D341Med (cell line): ENCODE measurements around the gene DNAJC18.

Source experiments
- DNase-seq: peaks from one replicate; pipeline ENCODE4 v3.0.0; 2012; ENCODE audit warnings: low spot score

DNAJC18 gene

DNA sequence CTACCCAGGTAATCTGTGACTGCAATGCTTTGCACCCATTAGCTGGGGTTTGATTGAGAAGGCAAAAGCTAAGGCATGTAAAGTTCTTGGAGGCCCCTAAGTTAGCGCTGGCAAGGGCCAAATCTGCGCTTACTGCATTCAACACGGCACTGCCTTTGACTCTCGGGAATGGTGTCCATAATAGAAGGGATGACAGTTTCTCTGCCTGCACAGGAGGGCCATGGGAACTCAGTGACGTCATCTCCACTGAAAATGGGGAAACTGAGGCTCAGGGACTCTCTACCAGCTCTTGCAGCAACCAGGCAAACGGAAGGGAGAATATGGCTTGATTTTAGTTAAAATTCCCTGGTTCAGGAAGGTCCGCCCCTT, 35.9 kb downstream of the DNAJC18 start:
- DNase-seq: no peak

DNA sequence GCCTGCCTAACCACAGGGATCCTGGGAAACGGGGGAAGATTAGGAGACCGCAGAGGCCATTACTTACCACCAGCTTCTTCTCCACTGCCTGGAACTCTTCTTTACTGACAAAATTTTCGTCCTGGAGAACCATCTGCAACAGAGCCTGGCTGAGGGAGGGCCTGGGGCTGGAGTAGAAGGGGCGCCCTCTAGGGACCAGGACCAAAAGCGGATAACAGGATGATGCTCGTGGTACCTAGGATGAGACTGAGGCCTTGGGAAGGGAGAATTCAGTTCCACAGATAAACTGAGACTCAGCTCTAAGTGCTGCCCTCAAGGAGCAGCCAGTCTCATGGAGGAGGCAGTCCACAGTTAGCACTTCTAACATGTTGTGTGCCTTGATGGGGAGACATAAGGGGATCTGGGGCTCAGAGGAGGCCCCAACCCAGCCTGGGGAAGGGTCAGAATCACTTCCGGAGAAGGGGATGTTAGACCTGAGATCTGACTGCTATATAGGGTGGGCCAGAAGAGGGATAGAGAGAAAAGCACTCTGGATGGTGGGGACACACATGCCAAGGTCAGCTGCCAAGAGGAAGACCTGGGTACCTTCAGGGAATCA, 36.7 kb downstream of the DNAJC18 start:
- DNase-seq: peak; percentile 68

DNA sequence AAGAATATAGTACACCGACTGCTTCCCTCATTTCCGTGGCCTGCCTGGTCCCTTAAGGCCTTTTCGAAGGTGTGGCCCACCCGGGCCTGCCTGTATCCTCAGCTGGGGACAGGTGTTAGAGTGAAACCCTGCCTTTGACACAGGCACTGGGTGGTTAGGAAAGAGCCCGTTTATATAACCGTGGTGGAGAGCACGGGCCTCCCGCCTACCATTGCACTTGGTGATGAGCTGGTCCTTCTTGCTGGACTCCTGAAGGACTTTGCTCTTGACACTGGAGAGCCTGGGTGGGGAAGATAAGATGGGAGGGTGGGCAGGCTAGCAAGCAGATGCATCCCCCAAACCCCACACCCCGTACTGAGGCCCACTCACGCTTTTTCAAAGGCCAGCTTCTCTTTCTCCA, 37.8 kb downstream of the DNAJC18 start:
- DNase-seq: no peak

DNA sequence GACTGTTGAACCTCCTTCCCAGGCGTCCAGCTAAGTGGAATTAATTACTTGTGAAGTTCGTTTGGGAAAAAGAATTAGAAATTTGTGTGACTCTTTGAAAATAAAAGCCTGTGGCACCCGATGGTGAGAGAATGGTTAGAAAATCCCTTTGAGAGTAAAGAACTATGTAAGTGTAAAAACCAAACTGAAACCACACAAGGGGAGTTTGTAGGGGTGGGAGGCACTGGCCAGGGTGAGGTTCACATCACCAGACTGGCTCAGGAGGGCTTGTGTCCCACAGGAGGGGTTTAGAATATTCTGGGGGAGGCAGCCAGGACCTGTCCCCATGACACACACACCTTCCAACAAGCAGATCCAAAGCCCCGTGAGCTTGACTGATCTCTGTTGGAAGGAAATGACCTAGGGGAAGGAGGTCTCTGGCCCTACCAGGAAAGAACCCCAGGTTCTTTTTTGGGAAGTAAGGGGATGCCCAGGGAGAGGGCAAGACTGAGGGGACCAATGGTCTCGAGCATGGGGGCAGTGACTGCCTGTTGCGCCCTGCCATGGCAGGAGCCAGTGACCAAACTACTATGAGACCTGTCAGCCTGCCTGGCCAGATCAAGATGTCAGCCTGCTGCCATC, 39.7 kb downstream of the DNAJC18 start:
- no peak for DNase-seq

DNA sequence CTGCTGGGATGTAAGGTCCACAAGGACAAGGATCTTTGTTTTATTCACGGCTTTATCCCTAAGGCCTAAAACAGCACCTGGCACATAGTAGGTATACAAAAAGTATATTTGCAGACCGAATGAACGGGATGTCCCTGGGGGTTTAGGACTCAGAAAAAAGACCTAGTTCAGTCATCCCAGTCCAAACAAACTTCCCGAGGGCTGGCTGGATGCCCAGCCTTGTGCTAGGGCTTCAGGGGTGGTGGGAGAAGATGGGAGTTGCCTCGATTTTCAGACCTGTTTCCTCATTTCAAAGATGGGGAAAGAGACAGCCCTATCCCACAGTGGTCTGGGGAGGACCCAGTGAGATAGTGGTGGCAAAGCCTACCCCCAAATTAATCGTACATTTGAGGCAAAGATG, 41.4 kb downstream of the DNAJC18 start:
- DNase-seq: no peak

DNA sequence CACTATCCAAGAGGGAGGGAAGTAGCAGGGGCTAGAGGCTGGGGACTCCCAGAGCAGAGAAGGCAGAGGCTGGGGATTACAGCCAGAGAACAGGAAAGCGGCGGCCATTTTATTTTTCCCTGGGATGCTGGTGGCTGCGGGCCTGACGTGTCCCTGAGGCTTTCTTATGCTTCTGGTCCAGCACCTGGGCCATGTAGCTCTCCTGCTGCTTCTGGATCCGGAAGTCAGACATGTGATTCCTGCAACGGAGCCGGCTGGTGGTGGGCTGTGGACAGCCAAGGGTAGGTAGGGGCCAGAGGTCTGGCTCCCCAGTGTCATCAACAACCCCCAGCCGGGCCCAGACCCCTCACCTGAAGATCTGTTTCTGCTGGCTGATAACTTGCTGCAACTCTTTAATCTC, 42.6 kb downstream of the DNAJC18 start:
- DNase-seq: no peak

DNA sequence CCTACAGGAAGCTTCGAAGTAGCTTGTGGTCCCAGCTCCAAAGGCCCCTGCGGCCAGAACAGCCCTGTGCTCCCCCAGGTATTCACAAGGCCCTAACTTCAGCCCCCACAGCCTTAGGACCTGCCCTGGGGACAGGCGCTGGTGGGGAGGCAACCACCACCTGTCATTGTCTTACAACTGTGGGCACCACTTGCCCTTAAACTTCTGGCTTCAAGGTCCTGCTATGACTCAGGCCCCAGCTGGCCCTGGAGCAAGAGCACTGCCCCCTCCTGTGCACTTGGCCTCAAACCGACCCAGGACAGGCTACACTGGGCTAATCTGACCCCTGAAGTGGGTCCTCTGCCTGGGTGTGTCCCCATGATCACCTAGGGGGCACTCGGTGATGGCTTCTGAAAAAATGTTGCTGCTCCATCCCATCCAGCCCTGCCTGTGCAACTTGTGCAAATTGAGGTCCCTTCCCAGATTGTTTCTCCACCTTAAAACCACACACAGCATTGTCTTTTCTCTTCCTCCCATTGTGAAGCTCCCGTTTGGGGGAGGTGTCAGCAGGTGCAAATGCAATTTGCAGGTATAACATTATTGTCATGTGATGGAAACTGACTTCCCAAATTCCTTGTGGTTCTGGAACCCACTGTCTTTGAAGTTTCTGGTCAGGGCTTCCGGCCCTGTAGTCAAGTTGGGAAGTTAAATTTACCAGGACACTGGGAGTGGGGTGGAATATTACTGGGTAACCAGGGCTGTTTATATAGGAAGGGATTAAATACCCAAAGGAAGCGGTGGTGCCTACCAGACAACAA, 43.3 kb downstream of the DNAJC18 start:
- no peak for DNase-seq

DNA sequence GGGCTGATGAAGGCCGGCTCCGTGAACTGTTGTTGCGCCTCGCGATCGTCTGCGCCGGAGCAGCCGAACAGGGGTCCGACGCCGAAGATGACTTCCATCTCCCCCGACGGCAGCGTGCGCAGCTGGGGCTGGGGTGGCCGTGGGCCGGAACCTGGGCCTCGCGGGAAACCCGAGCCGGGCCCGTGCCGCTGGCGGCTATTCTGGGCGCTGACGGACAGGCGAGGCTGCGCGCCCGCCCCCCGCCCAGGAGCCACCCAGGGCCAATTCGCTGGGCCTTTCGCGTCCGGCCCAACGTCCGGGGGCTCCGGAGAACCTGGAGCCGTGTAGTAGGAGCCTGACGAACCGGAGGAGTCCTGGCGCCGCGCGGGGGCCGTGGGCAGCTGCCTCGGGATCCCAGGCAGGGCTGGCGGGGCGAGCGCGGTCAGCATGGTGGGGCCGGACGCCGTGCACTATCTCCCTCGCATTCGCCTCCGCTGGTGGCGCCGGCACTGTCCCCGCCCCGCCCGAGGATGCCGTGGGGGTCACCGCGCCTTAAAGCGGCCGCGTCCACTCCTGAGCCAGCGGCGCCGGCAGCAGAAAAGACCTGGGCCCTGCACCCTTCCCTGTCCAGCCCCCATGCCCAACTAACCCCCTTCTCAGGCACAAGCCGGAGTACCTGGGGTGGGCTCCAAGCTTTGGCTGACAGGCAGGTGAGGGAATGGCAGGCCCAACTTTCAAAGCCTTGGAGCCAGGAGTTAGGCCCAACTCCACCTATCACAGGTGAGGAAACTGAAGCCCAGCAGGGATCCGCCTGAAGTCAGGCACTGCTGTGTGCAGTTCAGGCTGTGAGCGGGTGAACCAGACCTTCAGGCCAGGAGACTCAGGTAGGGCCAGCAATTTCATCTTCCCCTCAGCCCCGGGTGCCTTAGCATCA, 44.4 kb downstream of the DNAJC18 start, which contains the start of gene PROB1:
PROB1 (minus strand) TSS at position 451 of the 913 bp plus-strand sequence; CDS start at position 428, 23 bp downstream.
- no peak for DNase-seq

DNA sequence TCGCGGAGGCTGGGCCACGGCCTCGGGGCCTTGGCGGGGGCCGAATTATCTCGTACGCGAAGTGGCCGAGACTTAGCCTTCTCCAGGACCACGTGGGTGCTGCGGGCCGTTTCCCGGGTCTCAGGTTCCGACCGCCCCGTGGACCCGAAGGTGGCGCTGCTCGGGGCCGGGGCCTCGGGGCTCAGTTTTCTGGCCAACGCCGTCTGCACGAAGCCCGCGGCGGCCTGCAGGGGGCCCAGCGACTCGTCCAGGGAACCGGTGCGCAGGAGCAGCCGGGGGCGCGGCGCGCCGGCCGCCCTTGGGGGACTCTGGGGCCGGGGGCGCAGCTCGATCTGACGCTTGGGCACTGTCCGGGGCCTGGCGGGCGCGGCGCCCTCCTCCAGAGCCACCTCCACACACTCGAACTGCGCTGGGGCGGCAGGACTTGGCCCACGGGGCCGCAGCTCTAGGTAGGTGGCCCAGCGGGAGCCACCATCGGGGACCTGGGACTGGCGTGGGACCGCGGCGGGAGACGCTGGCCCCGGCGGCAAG, 45.1 kb downstream of the DNAJC18 start:
- no peak for DNase-seq

DNA sequence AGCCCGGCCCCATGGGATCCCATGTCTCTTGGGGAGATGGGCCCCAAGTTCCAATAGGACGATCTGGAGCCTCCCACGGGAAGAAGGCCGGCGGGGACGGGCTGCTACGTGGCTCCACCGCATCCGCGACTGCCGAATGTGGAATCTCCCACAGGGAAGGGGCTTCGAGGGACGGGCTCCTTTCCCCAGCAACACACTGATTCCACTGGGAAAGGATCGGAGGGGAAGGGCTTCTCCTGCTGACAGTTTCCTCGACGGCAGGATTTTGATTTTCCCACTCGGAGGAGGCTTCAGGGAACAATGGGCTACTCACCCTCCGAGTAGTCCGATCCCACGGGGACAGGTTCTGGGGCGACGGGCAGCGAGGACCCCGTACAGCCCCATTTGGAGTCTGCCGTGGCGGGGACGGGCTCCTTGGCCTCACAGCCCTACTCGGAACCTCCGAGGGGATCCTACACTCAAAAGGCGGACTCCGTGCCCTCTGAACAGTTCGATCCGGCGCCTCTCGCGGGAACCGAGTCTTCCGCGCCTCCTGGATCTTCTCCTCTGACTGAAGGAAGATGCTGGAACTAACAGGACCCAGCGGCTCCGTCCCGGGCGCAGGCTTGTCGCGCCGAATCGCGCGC, 45.7 kb downstream of the DNAJC18 start:
- no peak for DNase-seq

DNA sequence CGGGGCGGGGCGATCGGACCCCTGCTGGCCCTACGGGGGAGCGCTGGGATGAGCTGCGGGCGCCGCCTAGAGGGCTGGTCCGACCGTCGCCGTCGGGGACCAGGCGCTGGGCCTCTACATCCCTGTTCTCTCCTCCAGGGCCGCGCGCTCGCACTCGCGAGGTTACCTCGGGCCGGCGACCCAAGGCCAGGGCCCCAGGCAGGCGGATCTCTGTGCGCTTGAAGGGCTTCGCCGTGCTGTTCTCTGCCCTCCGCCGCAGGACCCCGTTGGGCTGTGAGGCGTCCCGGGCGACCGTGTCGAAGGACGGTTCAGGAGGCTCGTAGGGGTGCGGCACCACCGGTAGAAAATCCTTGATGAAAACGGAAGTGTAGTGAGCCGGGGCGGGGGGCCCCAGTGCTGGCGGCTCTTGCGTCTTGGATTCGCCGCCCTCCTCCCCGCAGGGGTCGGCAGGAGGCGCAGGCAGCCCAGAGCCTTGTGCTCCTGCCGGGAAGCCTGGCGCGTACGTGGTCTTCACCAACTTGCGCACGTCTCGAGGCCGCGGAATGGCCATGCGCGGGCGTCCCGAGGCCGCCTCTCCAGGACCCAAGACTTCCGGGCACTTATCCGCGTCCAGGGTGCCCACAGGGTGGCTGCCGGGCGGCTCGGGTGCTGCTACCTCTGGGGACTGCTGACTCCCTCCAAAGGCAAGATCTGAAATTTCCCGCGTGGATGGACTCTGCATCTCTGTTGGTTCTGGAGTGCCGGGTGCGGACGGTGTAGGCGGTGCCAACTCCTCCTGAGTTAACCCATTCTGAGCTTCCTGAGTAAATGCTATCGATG, 46.4 kb downstream of the DNAJC18 start:
- peak; percentile 93 for DNase-seq

DNA sequence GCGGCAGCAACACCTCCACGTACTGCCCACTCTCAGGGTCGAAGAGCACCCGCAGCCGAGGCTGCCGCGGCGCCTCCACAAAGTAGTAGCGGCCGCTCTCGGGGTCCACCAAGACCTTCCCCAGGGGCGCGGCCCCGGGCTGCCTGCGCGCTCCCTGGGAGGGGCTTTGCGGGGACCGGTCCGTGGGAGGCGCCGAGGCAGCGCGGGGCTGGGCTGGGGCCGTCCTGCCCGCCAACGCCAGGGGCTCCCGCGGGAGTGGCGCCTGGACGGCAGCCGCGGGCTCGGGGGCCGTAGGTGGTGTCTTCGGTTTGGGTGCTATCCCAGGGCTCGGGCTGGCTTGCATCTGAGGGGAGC, 47.0 kb downstream of the DNAJC18 start:
- DNase-seq: no peak

DNA sequence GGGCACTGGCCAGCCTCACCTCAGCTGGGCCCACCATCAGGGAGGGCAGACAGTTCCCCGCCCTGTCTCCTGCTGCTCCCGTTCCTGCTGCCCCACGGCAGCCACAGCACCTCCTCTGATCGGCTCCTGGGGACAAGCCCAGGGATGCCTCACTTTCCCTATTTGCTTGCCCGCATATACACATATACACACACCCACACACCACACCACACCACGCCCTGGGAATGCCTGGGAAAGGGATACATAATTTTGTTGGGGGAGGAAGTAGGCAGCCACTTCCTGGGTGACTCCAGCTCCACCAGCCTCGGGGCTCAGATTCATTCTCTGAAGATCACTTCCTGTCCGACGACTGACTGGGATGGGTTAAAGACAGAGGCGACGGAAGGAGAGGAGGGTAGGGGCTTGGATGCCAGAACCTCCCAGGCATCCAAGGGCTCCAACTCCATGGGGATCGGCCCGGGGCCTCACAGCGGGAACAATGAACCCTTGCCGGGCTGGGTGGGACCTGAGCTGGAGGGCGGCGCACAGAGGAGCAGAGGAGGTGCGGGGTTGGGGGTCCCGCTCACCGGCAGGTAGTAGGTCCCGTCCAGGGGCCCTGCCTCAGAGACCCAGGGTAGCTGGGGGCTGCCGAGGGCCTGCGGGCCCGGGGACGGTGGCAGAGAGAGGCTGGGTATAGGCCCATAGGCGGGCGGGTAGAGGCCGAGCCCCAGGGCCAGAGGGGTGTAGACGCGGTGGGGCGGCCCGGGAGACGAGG, 47.6 kb downstream of the DNAJC18 start:
- no peak for DNase-seq

DNA sequence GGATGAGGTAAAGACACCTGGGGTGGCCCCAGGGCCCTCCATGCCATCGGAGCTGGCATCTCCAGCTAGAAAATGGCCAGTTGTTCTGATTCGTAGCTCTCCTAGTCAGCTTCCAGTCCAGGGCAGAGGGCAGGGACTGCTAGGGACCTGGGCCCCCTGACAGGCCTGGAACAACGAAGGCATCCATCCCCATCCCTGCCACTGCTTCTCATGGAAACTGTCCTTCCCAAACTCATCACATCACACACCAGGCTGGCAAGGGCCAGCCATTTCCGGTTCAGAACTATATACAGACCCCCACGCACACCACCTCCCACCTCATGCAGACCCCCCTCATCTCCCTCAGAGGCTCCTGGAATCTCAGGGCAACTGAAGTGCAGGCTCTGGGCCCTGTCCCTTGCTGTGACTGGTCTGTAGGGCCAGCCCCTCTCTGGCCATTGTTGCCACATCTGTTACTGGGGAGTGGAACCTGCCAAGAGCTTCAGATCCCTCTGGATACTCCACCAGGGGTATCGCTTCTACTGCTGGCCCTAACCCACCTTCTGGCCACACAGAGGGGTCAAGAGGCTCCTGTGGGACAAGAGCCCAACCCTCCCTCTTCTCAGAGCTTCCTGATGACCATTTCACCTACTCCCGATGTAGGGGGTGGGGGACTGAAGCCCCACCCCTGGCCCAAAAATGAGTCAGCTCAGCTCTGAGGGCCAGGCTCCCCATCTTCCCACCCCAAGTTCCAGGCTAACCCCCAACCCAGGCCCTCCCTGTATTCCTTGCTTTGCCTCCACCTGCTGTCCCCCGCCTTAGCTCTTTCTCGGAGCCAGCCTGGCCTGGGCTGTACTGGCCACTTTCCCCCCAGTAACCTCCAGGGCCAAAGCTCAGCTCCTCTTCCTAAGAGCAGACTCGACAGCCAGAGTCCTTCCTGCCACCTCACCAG, 48.4 kb downstream of the DNAJC18 start:
- DNase-seq: no peak

DNA sequence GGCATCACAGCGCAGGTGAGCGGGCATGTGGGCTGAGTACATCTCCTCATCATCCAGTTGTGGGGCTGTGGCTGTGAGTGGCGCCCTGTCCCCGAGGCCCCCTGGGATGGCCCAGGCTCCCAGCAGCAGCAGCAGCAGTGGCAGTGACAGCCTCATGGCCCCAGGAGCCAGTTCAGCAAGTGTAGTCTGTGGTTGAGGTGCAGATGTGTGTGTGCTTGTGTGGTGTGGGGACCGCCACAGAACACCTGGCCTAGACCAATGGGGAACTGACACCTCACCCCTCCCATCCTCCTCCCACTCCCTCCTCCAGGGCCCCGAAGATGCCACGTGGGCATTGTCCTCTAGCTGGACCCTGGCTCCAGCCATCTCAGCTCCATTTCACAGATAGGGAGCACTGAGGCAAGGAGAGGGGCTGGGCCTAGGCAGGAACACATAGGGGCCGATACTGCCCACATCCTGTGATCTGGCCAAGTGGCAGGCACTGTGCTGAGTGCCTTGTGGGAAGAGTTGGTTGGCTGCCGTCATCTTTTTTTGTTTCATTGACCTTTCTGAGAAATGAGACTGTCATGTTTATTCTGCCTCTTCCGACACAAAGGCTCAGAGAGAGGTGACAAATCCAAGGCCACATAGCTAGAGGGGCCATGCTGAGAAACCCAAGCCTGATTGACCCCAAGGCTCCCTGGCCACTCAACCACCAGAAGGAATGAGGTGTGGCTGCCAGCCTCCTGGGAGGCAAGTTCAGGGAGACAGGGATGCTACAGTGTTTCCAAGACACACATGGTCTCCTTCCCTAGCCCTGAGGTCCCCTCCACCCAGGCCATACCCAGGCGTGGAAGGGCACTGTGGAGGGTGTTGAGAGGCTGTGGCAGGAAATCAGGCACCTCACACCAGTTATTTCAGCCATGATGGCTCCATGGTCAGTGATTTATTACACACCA, 49.4 kb downstream of the DNAJC18 start, which contains the start of gene MZB1:
MZB1 (minus strand) TSS at position 213 of the 938 bp plus-strand sequence; CDS start at position 156, 57 bp downstream.
- no peak for DNase-seq

DNA sequence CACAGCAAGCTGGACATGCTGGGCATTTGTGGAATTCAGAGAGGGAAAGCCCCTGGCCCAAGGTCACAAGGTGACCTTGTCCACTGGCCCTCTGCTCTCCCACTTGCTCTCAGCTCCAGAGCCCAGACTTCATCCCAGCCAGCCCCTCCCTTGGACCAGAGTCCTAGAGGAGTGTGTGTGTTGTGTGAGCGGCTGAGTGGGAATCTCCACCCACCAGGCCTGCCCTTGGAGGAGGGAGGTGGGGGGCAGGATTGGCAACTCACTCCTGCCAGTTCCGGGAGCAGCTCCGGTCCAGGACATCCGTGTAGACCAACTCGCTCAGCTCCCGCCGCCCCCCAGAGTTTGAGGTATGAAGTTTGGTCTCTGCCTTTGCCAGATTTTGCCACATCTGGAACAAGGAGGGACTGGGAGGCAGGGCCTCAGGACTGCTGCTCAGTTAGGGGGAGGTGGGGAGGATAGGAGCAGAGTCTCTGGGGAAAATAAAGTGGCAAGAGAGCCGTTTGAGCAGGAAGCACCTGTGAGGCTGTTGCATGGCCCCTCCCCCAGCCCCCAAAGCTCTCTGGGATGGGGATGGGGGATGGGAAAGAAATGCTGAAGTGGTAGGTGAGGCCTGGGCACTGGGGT, 51.0 kb downstream of the DNAJC18 start:
- no peak for DNase-seq

DNA sequence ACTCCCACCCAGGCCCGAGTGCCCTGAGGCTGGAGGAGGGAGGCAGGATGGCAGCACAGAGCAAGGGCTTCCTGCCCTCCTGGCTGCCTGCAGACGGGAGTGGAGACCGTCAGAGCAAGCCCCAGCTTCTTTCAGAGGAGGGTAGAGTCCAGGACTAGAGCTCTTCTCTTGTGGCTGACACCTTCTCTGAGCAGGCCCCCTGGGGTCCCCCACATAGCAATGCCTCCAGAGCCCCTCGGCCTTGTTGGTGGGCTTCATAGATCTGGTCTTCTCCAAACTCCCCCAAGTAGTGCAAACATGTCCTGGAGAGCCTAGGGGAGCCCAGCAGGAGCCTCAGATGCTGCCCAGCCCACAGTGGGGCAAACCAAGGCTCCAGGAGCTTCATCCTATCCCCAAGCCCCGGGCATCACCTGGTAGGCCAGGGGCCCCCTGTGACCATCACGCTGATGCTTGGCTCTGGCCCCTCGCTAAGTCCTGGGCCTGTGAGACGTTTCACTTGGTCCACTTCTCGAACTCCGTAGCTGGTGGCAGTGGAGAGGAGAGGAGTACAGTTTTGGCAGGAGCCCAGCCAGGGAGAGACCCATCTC, 51.6 kb downstream of the DNAJC18 start:
- DNase-seq: no peak
